Activated CD4-positive, alpha-beta T cell treated with anti-CD3 and anti-CD28 coated beads, Interleukin-2, Interleukin-4, amounts not matched to agents 100 ng/mL and 50 ng/mL, durations not matched to agents 16 hours and 8 hours (primary cell): Measurements from ENCODE around the gene SMU1.

Experiments
- DNase-seq: peaks from one replicate; pipeline ENCODE4 v3.0.0-alpha.2; 2020; ENCODE audit warnings: low spot score

SMU1 gene

DNA sequence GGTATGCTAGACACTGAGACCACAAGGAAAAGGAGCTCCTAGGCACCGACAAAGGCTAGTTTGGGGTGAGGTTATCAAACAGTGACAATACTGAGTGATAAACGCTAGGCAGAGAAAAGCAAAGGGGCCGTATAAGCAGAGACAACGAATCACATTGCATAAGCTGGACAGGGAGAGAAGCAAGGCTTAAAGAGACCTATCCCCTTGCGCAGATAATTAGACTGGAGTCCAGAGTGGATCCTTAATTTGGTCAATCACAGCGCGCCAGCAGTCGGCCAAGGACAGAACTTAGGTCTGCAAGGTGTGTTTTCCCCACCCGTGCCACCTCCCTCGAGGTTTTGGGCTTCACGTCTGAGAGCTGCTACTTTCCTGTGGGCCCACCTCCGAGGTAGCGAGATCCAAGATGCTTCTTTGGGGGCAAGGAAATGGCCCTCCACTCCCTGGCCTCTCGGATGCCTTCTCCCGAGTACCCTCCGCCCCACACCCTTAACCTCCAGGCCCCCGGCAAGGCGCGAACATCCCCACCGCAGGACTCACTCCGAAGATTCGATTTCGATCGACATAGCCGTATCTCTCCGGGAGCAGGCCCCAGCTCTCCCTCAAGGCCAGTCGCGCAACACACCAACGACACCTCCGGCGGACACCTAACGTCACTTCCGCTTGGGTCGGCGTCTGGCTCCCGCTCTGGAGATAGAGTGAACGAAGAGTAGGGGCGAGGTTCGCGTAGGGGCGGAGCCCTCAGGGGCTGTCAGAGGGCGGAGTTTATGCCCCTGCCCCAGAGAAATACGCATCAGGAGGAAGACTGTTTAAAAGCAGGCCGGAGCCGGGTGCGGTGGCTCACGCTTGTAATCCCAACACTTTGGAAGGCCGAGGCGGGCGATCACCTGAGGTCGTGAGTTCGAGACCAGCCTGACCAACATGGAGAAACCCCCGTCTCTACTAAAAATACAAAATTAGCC is at the start of gene SMU1:
Gene SMU1, minus strand, starts transcription at position 629 of the 959 bp plus-strand sequence. Its CDS starts 66 bp downstream, at position 563.
- peak; percentile 98 for DNase-seq

- DNase-seq = no peak
These were observed 49.0 kb upstream of the SMU1 start for GRCh38 chr9:33125461-33125860.

DNA sequence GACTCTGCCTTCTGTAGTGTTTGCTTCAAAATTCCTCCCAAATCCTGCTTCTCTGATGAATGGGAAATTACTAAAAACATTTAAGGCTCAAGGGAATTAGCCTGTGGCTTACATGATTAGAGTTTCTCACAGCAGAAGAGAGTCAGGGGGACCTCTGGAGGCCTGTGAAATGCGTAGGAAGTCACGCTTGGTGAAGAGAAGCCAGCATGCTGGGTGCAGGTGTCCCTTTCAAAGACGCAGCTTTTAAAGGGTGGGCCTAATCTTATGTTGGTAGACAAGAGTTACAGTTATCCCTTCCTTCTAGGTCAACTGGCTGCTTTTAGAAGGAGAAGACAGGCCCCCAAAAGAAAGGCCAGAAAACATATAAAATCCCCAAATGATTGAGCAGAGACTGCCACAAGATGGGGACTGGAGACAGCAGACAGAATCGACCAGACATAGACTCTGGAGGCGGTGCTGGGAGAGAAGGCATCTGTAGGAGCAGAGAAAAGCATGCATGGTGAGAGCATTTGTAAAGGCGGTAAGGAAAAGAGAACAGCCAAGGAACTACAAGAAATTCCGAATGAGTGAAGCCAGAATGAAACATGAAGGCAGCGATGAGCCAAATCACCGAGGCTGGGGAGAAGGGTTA is 48.4 kb upstream of the SMU1 start:
- DNase-seq = no peak

GRCh38 chr9:33124046-33124445 is 47.6 kb upstream of the SMU1 start:
- no peak for DNase-seq

- no peak for DNase-seq
These were observed 47.0 kb upstream of the SMU1 start for GRCh38 chr9:33123407-33124031.

DNA sequence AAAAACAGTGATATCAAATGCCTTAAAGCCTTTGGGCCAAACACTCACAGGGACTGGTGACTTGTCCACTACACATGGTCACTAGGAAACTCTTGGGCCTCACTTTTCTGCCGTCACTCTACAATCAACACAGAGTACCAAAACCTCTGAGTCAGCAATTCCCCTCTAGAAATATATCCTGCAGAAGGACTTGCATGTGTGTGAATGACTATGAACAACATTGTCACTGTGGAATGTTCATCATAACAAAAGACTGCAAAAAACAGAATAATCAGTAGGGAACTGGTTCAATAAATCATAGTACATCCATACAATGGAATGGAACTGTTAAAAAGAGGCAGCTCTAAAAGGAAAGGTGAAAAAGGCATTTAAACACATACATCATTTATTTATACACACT is 44.1 kb upstream of the SMU1 start:
- no peak for DNase-seq

GRCh38 chr9:33117796-33118195 is 41.3 kb upstream of the SMU1 start:
- no peak for DNase-seq

- DNase-seq = no peak
These were observed 40.8 kb upstream of the SMU1 start for GRCh38 chr9:33117306-33117705.

DNA sequence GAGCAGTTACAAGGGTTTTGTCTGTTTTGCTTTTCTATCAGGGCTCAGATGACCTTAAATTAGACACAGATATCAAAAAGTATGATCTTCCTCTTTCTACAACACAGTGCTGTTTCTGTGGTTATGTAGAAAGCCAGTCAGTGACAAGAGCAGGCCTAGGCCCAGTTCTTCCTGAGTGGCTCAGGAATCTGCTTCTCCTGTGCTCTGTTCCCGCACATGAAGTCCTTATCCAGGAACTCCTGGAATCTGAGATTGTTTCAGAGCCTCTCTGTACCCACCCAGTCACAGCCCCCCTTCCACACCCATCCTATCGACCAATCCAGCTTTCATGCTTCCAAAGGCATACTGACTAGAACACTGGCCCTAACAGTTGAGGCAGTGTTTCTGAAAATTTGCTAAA is 40.4 kb upstream of the SMU1 start:
- no peak for DNase-seq

DNA sequence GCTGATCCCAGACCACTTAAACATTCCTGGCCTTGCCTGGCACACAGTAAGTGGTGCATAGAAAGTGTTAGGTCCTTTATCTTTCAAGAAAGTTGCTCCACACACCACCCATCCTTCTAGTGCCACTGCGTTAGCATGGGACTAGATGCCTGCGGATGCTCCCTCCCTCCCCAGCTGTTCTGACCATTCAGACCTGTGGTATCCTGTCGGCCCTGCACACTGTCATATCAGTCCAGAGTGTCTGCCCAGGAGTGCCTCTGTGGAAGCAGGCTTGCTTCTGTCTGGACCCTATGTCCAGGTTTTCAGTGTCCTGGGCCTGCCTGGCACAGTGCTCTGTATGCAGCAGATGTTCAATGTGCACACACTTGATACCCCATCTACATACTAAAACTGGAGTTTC is 38.3 kb upstream of the SMU1 start:
- no peak for DNase-seq

GRCh38 chr9:33113799-33114547 is 37.5 kb upstream of the SMU1 start:
- no peak for DNase-seq

DNA sequence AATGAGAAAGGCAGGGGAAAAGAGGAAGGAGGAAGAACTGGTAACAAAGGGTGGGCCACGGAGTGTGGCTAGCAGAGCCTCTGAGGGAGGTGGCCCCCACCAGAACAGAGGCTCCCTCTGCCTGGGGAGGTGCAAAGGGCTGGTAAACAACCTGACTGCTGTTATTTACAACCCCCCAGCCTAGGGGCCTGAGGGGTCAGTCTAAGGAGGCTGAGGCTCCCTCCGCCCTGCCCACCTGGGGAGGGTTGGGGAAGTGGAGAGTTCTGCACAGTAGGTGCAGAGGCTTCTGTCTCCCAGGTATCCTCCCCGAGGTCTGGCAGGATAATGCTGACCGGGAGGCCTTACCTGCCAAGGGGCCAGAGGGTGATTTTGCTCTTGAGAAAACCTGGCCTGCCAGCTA is 35.6 kb upstream of the SMU1 start:
- DNase-seq = no peak

DNA sequence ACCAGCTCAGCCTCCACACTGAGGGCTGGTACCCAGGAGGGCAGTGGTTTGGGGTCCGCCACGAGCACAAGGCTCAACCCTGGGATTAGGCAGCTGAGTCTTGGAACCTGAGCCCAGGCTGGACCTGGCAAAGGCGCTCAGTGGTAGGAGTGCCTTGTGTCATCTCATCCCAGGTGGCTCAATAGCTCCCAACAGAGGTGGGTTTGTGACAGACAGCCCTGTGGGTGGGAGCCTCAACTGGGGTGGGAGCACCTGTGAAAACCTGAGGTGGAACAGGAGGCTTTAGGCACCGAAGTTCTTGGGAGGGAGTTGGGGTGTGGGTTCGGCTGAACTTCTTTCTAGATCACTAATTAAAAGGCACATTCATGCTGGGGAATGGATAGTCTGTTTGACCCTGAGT is 35.2 kb upstream of the SMU1 start:
- DNase-seq = no peak

GRCh38 chr9:33110686-33111085 is 34.2 kb upstream of the SMU1 start:
- no peak for DNase-seq

- DNase-seq = no peak
These were observed 33.5 kb upstream of the SMU1 start for GRCh38 chr9:33109850-33110595.

DNA sequence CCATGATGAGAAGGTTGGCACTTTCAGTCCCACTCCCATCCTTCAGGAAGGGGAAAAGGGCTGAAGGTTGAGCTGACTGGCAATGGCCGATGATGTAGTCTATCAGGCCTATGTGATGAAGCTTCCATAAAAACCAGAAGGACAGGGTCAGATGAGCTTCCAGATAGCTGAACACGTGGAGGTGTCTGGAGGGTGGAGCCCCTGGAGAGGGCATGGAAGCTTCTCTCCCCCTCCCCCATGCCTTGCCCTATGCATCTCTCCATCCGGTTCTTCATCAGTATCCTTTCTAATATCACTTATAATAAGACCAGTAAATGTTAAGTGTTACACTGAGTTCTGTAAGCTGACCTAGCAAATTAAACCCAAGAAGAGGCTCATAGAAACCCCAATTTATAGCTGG is 32.6 kb upstream of the SMU1 start:
- DNase-seq = no peak

DNA sequence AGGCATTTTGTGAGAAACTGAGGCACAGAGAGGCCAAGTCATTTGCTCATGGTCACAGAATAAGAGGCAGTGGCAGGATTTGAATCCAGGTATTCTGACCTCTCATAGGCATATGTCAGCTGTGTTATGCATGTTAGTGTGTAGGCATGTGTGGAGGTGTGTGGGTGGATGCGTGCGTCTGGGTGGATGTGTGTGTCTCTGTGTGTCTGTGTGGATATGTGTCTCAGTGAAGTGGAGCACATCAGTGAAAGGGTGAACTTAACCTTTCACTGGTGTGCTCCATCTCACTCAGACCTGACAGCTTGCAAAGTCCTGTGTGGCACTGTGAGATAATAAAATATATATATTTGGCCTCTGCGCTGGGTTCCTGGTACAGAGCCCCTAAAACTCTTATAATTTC is 32.0 kb upstream of the SMU1 start:
- no peak for DNase-seq

DNA sequence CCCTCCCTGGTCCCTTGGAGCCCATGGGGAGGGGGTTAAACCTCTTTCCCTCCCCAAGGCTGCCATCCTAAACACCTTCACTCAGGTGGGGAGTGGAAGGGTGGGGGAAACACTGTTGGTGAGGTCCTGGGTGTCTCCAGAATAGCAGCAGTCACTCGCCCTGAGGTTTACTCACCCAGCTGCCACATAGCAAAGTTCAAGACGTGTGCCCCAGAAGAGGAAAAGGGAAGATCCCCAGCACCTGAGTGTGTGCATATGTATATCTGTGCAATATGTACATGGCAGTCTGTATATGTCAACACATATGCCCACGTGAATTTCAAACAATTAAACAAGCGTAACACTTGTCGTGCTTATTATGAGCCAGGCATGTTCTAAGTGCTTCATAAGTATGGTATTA is 31.3 kb upstream of the SMU1 start:
- DNase-seq = no peak

GRCh38 chr9:33106827-33107621 is 30.6 kb upstream of the SMU1 start:
- no peak for DNase-seq

GRCh38 chr9:33106372-33106771 is 29.9 kb upstream of the SMU1 start:
- no peak for DNase-seq

DNA sequence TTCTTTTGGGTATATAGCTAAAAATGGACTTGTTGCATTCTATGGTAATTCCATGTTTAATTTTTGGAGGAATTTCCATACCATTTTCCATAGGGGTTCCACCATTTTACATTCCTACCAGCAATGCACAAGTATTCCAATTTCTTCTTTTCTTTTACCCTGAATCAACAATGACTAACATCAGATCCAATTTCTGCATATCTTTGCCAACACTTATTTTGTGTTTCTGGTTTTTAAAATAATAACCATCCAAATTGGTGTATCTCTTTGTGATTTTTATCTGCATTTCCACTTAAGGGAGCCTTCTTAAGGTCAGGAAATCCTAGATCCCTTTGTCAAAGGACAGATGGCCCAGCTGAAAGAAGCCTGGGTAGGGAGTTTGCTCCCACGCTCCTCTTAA is 29.5 kb upstream of the SMU1 start:
- DNase-seq = no peak
